ENCODE data around the gene SLIRP. TPM values are rescaled to one million over a fixed set of nuclear protein-coding genes. Genes with fewer than 3 reads are reported as not detected.
A peak's percentile ranks its signal among the peaks of the same experiment; 100 is the strongest.

The SLIRP gene
- total and polyA plus RNA-seq, 2 donors (not counting 1 experiment from before 2014, with no cell fraction given): 117 to 155 TPM

GRCh38 chr14:77761205-77761931, 53.5 kb downstream of the SLIRP start:
- peak overlapping the region; percentile 100 for H3K27ac ChIP-seq (ENCODE audit: insufficient read depth, low read length)
- peaks cover 8% of the 10 kb centered on the region for H3K4me1 ChIP-seq (ENCODE audit: control insufficient read depth, extremely low read depth, insufficient read depth, low read length)
- H3K36me3 ChIP-seq (ENCODE audit: control insufficient read depth, insufficient read depth, low read length): no peaks in the 10 kb centered on the region
- peak; percentile 92 to 95 for DNase-seq (ENCODE audit: low read depth in 2 of 2)
- H3K9me3 ChIP-seq (ENCODE audit: control insufficient read depth, insufficient read depth, low read depth, low read length): no peaks in the 10 kb centered on the region
- peak overlapping the region; percentile 90 to 100 (median 96) for H3K4me3 ChIP-seq (replicated peaks in 1 of 4; ENCODE audit: control extremely low read depth in 1 of 4, insufficient read depth in 1 of 4, low read depth in 3 of 4, low read length in 4 of 4)
- peak overlapping the region; percentile 96 for H2AFZ ChIP-seq (ENCODE audit: low read length)
- no peaks in the 10 kb centered on the region for H3K27me3 ChIP-seq (ENCODE audit: control insufficient read depth, insufficient read depth, low read length)
- TF ChIP-seq CTCF (conservative IDR thresholded peaks at IDR 0.05 in 1 of 2, IDR thresholded peaks at IDR 0.05 in 1 of 2; ENCODE audit: low read depth in 1 of 2, low read length in 2 of 2) (peak; percentile 26 to 43), EZH2 (IDR thresholded peaks at IDR 0.05; ENCODE audit: low read length, missing control alignments) (no peak)
- no peaks in the 10 kb centered on the region for H4K20me1 ChIP-seq (ENCODE audit: control insufficient read depth, extremely low read depth, insufficient read depth, low read length)
- peak overlapping the region; percentile 100 for H3K9ac ChIP-seq (ENCODE audit: insufficient read depth, low read length)
- peaks cover 40% of the 10 kb centered on the region for H3K79me2 ChIP-seq (ENCODE audit: control insufficient read depth, insufficient read depth, low read length)
- peak overlapping the region; percentile 97 for H3K4me2 ChIP-seq (ENCODE audit: extremely low read depth, insufficient read depth, low read length)

DNA sequence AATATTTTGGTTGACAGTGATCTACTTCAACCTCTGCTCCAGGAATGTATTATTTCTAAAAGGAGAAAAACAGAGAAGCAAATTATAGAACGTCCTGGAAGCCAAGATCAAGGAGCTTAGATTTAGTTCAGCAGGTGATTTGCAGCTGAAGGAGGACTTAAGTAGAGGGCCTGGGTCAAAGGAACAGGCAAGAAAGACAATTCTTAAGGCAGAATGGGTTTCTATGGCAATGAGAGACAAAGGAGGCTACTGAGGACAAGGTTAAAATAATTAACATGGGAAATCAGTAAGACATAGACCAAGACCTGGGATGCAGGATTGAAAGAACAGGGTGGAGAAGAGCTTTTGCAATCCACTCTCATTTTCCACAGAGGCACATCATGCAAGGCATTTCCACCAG, 55.4 kb downstream of the SLIRP start:
- no peaks in the 10 kb centered on the region for H3K27me3 ChIP-seq (ENCODE audit: control insufficient read depth, insufficient read depth, low read length)
- TF ChIP-seq CTCF (conservative IDR thresholded peaks at IDR 0.05 in 1 of 2, IDR thresholded peaks at IDR 0.05 in 1 of 2; ENCODE audit: low read depth in 1 of 2, low read length in 2 of 2): no peak
- TF ChIP-seq EZH2 (IDR thresholded peaks at IDR 0.05; ENCODE audit: low read length, missing control alignments): no peak
- H2AFZ ChIP-seq (ENCODE audit: low read length): no peak overlapping the region
- no peak overlapping the region for H3K4me2 ChIP-seq (ENCODE audit: extremely low read depth, insufficient read depth, low read length)
- peaks cover 26% of the 10 kb centered on the region for H3K79me2 ChIP-seq (ENCODE audit: control insufficient read depth, insufficient read depth, low read length)
- no peaks in the 10 kb centered on the region for H3K9me3 ChIP-seq (ENCODE audit: control insufficient read depth, insufficient read depth, low read depth, low read length)
- no peaks in the 10 kb centered on the region for H3K36me3 ChIP-seq (ENCODE audit: control insufficient read depth, insufficient read depth, low read length)
- no peak overlapping the region for H3K27ac ChIP-seq (ENCODE audit: insufficient read depth, low read length)
- no peak for DNase-seq (ENCODE audit: low read depth in 2 of 2)
- no peak overlapping the region for H3K4me3 ChIP-seq (replicated peaks in 1 of 4; ENCODE audit: control extremely low read depth in 1 of 4, insufficient read depth in 1 of 4, low read depth in 3 of 4, low read length in 4 of 4)
- no peak overlapping the region for H3K9ac ChIP-seq (ENCODE audit: insufficient read depth, low read length)
- peaks cover 8% of the 10 kb centered on the region for H3K4me1 ChIP-seq (ENCODE audit: control insufficient read depth, extremely low read depth, insufficient read depth, low read length)
- H4K20me1 ChIP-seq (ENCODE audit: control insufficient read depth, extremely low read depth, insufficient read depth, low read length): no peaks in the 10 kb centered on the region

DNA sequence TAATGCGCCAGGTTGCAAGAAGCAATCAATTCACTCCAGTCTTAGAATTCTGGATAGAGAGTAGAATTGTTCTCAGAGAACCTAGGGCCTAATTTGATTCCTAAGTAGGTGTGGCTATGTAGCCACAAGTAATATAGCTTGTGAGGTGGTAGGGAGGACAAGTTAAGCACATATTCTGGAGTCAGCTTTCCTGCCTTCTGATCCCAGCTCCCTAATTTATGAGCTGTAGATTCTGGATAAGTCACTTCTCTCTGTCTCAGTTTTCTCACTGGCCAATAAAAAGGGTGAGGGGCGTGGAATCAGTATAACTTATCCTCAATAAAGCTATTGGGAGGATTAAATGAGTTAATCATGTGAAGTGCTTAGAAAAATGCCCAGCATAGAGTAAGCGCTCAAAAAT, 56.1 kb downstream of the SLIRP start:
- peaks cover 6% of the 10 kb centered on the region for H3K4me1 ChIP-seq (ENCODE audit: control insufficient read depth, extremely low read depth, insufficient read depth, low read length)
- no peaks in the 10 kb centered on the region for H4K20me1 ChIP-seq (ENCODE audit: control insufficient read depth, extremely low read depth, insufficient read depth, low read length)
- no peak overlapping the region for H3K4me3 ChIP-seq (replicated peaks in 1 of 4; ENCODE audit: control extremely low read depth in 1 of 4, insufficient read depth in 1 of 4, low read depth in 3 of 4, low read length in 4 of 4)
- H3K79me2 ChIP-seq (ENCODE audit: control insufficient read depth, insufficient read depth, low read length): peaks cover 19% of the 10 kb centered on the region
- DNase-seq (ENCODE audit: low read depth in 2 of 2): no peak
- H3K9me3 ChIP-seq (ENCODE audit: control insufficient read depth, insufficient read depth, low read depth, low read length): no peaks in the 10 kb centered on the region
- no peaks in the 10 kb centered on the region for H3K36me3 ChIP-seq (ENCODE audit: control insufficient read depth, insufficient read depth, low read length)
- H3K9ac ChIP-seq (ENCODE audit: insufficient read depth, low read length): no peak overlapping the region
- no peaks in the 10 kb centered on the region for H3K27me3 ChIP-seq (ENCODE audit: control insufficient read depth, insufficient read depth, low read length)
- no peak overlapping the region for H3K4me2 ChIP-seq (ENCODE audit: extremely low read depth, insufficient read depth, low read length)
- no peak overlapping the region for H3K27ac ChIP-seq (ENCODE audit: insufficient read depth, low read length)
- TF ChIP-seq CTCF (conservative IDR thresholded peaks at IDR 0.05 in 1 of 2, IDR thresholded peaks at IDR 0.05 in 1 of 2; ENCODE audit: low read depth in 1 of 2, low read length in 2 of 2) (no peak), EZH2 (IDR thresholded peaks at IDR 0.05; ENCODE audit: low read length, missing control alignments) (no peak)
- H2AFZ ChIP-seq (ENCODE audit: low read length): no peak overlapping the region

Other genes starting within 250 kb of the SLIRP start
- gene ISM2, start 209.3 kb upstream of the SLIRP start, total RNA-seq: not detected in 2 replicates
- gene ISM2, start 209.3 kb upstream of the SLIRP start, polyA plus RNA-seq: 0.01 TPM in 1 of 2 replicates, not detected in the other
- gene SPTLC2, start 91.5 kb upstream of the SLIRP start, total RNA-seq: 16.9 and 22.8 TPM in 2 replicates
- 23.7 and 25.9 TPM in 2 replicates for gene SPTLC2, start 91.5 kb upstream of the SLIRP start, polyA plus RNA-seq
- gene ALKBH1, start 80 bp upstream of the SLIRP start, total RNA-seq: 11.3 and 12.1 TPM in 2 replicates
- 11.5 and 12.5 TPM in 2 replicates for gene ALKBH1, start 80 bp upstream of the SLIRP start, polyA plus RNA-seq
- 52.6 and 57.0 TPM in 2 replicates for gene SNW1, start 53.1 kb downstream of the SLIRP start, total RNA-seq
- gene SNW1, start 53.1 kb downstream of the SLIRP start, polyA plus RNA-seq: 59.1 and 60.2 TPM in 2 replicates
- gene ADCK1, start 92.0 kb downstream of the SLIRP start, total RNA-seq: 4.6 and 5.4 TPM in 2 replicates
- gene ADCK1, start 92.0 kb downstream of the SLIRP start, polyA plus RNA-seq: 4.8 and 5.4 TPM in 2 replicates